GM21367 (cell line): Measurements from ENCODE around the gene NRG3.

Experiments
- ATAC-seq: cut with Tn5 transposase; IDR thresholded peaks from one replicate; pipeline ENCODE4 v1.9.1; 2021; ENCODE audit not compliant: unreplicated experiment

Gene NRG3

DNA sequence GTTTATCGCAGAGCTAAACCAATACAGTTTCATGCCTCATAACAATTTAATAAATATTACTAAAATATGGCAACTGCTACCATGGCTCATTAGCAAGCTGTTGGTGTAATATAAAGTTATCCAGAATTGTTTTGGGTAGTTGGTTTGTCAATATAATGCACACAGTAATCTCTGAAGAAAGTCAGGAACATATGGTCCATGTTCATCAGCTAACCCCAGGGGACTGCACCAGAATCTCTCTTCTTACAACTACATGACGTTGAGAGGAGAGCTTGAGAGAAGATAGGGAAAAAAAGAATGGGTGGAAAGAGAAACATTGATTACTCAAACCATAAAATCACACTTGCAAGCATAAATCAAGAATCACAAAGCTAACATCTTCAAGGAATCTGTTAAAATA lies 333.7 kb downstream of the NRG3 start:
- no peak for ATAC-seq

DNA sequence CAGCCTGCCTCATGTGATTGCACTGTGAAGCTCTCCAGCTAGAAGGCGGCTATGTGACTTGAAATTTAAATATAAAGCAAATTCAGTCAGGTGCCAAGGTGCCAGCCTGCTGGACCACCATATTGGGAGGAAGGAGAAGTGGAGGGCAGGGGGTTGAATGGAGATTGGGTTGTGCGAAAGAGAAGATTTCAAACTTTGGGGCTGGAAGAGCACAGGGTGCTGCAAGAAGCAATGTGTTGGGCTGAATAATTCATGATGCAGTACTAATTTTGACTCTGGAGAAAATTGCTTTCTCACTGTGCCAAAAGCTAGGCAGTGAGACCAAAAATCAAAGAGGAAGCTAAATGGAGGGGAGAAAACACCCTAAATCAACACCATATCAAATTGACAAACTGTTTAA lies 335.3 kb downstream of the NRG3 start:
- no peak for ATAC-seq

- ATAC-seq = no peak
Measured at GRCh38 chr10:82211346-82211745, 336.4 kb downstream of the NRG3 start.

DNA sequence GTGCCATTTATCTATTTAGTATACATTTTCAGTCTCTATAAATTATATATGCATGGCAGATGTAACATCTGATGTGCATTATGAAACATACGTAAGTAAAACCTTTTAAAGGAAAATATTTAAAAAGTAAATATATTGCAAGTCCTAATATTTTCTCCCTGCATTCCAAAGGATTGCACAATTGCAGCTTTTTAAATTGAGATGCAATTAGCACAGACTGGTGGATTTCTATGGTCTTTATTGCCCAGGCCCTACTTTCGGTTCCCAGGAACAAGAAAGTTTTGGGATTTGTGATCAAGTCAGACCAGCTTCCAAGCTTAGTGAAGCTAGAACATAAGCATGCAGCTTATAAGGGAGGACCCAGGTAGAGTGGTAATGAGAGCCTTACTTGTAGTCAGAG lies 337.8 kb downstream of the NRG3 start:
- no peak for ATAC-seq

DNA sequence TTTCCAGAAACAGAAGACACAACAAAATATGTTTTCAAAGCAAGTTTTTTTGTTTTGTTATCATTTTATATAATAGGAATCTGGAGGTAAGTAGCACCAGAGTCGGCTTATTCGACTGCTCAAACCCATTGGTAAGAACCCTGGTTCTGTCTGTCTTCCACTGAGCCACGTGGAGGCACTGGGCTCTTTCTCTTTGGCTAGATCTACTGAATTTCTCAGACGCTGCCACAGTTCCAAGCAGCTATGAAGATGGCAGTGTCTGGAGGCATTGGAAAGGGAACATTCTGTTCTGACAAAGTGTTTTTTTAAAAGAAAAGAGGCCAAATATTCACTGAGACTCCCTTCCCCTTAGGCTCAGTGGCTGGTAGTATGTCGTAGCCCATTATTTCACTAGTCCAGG lies 338.8 kb downstream of the NRG3 start:
- ATAC-seq = no peak

GRCh38 chr10:82221056-82221455 lies 346.1 kb downstream of the NRG3 start:
- ATAC-seq = no peak

GRCh38 chr10:82221601-82222149 lies 346.7 kb downstream of the NRG3 start:
- ATAC-seq = no peak

- no peak for ATAC-seq
Measured at GRCh38 chr10:82228701-82229100, 353.7 kb downstream of the NRG3 start.

DNA sequence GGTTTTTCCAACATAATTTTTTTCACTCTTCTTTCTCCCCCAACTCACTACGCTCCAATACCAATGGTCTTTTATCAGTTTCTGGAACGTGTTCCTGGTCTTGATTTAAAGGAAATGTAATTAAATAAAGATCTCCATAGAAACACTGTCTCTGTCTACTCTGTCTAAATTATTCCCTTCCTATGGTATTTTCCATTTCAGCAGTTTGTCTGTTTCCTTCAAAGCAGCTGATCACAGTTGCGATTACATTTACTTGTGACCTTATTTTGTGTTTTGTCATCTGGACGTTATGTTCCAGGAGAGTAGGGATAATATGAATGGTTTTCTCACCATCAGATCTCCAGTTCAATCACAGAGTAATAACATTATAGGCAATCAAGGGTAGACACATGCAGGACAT lies 359.2 kb downstream of the NRG3 start:
- ATAC-seq = no peak

DNA sequence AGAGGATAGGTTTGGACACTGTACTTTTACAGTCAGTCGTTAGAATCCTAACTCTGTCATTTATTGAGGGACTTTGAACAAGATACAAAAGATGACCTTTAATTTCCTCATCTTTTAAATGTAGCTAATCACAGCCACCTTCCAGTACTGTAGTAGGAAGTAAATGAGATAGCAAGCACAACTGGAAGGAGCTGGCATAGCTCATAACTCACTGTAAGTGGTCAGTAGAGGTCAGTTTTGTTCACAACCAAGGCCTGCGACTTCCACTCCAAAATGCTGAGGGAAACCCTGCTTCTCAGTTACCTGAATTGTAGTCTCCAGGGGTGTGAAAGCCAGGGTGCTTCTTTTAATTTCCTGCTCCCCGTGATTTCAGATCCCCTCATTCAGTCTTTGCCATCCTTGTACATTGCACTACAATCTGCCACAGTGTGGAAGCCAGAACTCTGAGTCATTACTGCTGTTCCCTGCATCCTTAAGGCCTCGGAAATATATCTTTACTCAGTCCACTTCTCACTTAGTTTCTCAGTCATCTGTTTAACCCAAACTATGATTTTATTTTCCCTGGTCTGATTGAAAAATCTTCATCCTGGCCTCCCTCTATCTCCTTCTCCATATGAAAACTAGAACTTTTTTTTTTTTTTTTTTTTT lies 361.2 kb downstream of the NRG3 start:
- ATAC-seq = no peak

- no peak for ATAC-seq
Measured at GRCh38 chr10:82238291-82238690, 363.3 kb downstream of the NRG3 start.

DNA sequence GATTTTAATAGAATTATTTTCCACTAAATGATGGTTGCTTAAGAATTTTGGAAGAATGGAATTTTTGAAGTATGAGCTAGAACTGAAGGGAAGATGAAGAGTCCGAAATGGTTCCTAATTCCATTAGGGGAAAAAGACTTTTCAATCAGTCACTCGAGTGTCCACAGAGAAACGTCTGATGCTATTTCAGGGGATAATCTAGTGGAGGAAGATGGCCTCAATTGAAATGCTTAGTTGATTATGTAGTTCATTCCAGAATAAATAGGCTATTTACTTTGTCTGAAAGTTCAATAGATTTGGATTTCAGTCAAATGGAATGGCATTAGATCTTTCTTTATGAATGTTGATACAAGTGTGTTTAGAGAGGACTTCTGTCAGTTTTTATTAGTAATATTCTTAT lies 365.4 kb downstream of the NRG3 start:
- ATAC-seq = no peak

DNA sequence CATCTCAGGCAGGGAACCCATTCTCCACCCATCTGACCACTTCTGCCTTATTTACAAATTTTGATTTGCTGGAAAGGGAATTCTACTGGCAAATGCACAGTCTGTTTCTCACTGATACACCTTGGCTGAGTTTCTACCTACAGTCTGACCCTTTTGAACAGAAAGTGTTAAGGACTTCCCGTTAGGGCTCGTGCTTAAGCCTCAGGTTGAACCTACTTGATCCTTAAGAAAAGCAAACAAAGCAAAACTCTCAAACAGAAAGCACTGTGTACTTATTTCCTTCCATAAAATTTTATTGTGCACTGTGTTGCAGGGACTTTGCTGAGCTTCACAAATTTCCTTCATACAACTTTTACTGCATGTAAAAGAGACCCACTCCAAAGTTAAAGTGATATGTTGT lies 367.8 kb downstream of the NRG3 start:
- ATAC-seq = no peak

DNA sequence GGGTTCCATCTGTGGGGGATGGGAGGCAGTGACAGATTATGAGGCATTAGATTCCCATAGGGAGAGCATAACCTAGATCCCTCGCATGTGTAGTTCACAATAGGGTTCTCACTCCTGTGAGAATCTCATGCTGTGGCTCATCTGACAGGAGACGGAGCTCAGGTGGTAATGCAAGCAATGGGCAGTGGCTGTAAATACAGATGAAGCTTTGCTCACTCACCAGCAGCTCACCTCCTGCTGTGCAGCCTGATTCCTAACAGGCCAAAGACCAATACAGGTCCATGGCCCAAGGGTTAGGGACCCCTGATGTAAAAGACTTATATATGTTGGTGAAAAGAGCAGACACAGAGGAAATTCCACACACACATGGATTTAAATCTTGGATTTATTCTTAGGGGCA lies 370.2 kb downstream of the NRG3 start:
- no peak for ATAC-seq

GRCh38 chr10:82245906-82246560 lies 371.0 kb downstream of the NRG3 start:
- no peak for ATAC-seq

- no peak for ATAC-seq
Measured at GRCh38 chr10:82249141-82249540, 374.1 kb downstream of the NRG3 start.

DNA sequence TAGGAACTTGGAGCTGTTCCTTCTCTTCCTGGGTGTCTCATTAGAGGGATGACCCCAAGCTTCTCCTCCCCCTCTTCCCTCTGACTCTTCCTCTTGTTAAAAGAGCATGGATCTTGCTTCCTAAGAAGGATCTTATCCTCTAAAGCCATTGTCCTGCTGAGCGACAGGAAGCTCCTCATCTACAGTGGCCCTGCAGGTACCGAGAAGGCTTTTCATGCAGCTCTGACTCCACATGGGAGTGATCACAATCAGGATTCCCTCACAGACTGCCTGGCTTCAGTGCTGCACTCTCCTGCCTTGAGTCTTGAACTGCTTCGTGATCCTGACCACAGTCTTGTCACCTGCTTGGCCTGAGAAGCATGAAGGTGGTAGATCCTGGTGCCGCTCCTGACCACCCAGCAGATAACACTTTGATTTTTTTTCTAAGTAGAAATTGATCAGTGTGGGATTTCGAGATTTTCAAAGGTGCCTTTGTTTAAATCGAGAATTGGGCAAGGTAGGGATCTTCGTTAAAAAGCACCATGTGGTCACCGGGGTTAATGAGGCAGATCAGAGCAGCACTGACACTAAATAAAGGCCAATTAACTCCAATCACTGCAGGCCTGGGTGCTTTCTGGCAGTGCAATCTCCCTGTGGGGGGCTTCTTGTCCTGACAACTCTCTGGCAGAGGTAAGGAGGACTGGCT lies 376.4 kb downstream of the NRG3 start:
- ATAC-seq = no peak

DNA sequence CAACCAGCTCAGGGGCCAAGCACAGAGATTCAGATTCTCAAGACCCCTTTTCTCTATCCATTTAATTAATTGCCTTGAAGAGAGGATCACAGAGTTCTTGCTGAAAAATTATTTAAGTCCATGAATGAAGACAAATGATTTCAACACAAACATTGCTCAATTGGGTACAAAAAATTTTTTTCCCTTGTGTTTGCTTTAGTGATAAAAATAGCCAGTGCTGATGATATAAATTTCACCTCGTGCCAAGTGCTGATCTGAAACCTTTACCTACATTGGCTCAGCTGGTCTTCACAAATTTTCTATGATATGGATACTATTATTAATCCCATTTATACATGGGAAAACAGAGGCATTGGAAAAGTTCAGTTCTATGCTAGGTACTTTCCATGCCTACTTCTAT lies 377.1 kb downstream of the NRG3 start:
- no peak for ATAC-seq

- no peak for ATAC-seq
Measured at GRCh38 chr10:82254237-82254636, 379.2 kb downstream of the NRG3 start.

DNA sequence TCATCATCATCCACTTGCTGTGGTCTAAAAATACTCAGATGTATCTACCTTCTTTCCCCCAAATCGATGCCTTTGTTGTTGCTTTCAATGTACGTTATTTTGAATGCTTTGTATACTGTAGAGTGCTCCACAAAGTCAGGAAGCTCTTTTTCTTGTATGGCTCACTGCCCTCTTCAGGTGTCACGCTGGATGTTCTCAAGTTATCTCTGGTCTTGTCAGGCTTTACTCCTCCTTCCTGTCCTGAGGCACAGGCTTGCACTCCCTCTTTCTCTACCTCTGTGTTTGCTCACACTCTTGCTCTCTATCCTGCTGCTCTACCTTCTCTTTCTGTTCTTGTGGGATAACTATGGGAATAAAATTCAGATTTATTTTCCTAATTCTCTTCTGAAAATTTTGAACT lies 381.3 kb downstream of the NRG3 start:
- no peak for ATAC-seq

DNA sequence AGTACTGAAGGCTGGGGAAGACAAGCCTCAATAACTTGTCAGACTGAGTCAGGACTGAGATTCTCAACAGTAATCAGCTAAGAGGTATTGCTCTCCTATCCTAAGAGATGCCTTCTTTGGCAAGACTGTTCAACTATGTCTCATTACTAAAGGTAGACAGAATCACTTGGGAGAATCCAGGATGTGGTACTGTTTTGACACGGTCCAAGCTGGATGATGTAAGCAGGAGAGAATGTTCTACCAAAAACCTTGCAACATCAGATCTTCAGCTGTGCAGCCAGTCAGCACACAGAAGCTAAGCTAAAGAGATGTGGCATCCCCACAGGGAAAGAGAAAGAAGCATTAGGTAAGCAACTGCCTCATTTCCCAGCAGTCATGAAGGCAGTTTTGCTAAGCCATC lies 391.4 kb downstream of the NRG3 start:
- ATAC-seq = no peak

DNA sequence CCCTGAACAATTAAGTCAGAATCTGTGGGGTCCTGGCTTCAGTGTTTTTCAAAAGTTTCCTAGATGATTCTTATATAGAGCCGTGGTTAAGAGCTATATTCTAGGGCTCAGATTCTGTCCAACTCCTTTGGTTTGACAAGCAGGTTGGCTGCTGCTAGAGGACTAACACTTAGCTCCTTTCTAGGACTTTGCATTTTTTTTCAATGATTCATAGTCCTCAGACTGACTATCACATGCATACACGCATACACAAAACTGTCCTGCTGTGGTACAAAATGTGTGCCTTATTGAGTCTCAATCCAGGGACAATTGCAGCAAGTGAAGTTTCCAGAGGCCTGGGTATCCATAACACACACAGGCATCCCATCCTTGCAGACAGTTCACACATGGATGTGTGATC lies 392.0 kb downstream of the NRG3 start:
- no peak for ATAC-seq
